ENCODE measurements around the gene RAD51B. TPM values are rescaled to one million over a fixed set of nuclear protein-coding genes. Genes with fewer than 3 reads are reported as not detected.
"Not testable (repeated sequence)": the region's sequence is repeated elsewhere in the genome, so short reads cannot be mapped to it uniquely, and the experiment has no call there.

The RAD51B gene
- polyA plus RNA-seq, 4 donors = 10.6 to 13.2 (median 11.3) TPM

DNA sequence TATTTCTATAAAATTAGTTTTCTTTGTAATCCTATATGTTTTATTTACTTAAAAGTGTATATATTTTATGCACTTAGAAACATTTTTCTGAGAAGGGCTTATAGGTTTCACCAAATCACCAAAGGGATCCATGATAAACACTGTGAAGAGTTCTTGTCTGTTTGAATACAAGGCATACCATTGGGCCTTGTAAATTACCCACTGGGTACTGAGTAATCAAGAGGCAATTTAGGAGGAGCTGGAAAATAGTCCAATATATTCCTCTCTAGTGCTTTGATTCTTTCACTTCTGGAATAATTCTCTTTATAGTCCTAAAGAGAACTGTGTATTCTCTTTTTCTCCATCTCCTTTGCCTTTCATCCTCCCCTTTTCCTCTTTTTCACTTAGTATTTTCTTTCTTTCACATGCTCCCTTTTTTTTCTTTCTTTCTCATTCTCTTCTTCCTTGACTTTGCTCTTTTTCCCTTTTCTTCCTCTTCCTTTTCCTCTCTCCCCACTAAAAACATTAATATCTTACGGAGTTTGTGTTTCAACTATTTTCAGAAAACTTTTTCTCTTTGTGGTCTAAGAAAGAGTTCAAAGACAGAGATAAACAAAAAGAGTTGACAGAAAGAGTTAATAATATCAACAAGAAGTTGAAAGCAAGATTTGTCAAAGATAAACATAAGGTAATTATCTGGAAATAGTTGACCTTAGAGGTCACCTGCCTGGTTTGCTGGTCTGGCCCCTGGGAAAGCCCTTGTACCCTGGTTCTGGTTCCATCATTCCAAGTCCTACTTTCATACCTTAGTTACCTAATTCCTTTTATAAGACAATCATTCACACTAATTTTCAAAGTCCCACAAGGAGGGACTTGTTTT lies 435.3 kb downstream of the RAD51B start:
- no peak for DNase-seq (ENCODE audit: low read depth in 4 of 4, low spot score in 2 of 4)

DNA sequence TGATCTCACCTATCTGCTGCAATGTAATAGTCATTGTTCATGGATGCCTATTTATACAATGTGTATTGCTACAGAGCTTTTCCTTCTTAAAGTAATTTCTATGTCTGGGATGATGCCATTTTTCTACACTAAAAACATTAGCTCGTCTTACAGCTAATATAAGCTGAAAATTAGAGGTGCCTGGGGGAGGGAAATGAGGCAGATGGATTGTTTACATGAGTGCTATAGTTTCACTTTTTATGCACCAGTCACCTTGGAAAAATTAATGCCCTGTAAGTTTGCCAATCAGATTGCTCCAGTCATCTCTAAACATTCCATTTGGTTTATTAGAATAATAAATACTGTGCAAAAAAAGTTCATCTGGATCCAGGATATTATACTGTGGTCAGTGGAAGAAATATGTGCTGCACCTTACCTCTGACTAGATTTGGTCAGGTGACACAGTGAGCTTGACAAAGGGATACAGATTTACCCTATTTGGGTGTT lies 436.2 kb downstream of the RAD51B start:
- DNase-seq (ENCODE audit: low read depth in 4 of 4, low spot score in 2 of 4) = no peak

DNA sequence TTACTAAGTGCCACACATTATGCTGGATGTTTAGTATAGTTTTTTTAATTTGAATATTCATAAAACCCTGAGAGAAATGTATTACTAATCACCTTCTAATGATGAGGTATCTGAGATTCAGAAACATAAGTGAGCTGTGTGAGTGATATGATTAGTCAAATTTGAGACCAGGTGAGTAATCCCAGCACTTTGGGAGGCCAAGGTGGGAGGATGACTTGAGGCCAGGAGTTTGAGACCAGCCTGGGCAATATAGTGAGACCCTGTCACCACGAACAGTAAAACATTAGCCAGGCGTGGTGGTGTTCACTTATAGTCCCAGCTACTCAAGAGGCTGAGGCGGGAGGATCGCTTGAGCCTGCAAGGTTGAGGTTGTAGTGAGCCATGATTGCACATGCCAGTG lies 438.4 kb downstream of the RAD51B start:
- DNase-seq (ENCODE audit: low read depth in 4 of 4, low spot score in 2 of 4) = no peak

DNA sequence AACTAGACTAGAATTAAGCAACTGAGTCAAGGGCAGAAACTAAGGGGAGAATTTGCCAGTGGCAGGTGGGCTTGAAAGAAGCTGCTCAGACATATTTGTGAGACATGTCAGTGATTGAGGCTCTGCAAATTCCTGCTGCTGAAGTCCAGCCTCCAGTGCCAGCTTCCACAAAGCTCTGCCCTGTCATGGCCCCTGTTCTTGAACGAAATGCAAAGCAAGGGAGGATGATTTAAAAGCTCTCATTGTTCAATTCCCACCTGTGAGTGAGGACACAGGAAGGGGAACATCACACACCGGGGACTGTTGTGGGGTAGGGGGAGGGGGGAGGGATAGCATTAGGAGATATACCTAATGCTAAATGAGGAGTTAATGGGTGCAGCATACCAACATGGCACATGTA lies 439.4 kb downstream of the RAD51B start:
- not testable (repeated sequence) for DNase-seq (ENCODE audit: low read depth in 4 of 4, low spot score in 2 of 4)

DNA sequence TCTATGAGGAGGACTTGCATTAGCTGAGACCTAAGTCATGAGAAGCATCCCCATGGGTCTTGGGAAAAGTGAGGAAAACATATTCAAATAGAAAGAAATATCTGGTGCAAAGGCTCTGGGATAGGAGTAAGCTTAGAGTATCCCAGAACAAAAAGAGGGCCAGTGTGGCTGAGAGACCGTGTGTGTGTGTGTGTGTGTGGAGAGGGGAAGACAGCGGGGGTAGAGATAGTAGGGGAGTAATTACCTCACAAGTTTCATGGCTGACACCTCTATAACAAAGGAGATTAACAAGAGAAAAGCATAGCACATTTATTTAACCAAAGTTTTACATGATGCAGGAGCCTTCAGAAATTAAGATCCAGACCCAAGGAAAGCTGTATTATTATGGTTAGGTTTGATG lies 440.5 kb downstream of the RAD51B start:
- no peak for DNase-seq (ENCODE audit: low read depth in 4 of 4, low spot score in 2 of 4)

DNA sequence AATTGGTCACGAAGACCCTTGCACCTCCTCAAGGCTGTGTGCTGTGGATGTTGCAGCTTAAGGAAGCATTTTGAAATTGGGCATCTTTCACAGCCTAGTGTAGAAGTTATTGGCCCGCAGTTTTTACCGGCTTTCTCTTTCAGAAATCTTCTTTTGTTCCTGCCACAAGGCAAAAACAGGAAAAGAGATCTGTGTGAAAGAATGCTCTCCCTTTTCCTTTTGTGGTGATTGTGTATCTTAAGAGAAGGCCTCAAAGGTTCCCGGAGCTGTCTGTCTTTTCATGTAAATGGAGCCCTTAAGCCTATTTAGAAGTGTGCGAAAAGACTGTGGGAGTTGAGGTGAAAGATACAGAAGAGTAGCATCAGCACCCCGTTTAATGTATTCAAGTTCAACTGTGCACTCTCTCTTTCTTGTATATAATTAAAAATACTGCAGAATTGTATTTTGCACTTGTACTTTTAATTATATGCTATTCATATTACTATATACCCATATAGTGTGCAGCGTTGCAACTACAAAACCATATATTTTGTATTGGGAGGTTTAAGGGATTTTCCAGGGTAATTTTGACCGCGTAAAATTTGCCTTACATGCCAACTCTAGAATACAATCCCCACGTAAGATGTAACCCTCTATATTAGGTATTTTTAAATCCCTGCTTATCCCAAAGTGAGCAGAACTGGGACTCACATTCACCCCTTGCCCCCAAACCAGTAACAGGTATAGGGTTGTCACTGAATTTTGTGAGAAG lies 441.7 kb downstream of the RAD51B start:
- no peak for DNase-seq (ENCODE audit: low read depth in 4 of 4, low spot score in 2 of 4)

DNA sequence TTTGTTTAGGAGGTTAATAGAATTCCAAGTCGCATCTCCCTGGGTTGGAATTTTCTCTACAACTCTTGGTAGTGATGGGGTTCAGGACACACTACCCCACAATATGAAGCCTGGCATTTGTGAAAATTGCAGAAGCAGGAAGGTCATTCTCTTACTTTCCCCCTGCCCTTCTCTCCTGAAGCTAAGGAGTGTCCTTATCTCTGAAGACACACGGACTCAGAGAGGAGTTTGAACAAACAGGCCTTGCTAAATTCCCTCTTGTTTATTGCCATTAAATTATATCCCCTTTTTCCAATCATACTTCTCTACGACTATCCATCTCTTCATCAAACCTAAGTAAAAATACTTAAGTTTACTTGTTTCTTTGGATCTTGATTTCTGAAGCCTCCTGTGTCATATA lies 443.0 kb downstream of the RAD51B start:
- DNase-seq (ENCODE audit: low read depth in 4 of 4, low spot score in 2 of 4) = no peak

DNA sequence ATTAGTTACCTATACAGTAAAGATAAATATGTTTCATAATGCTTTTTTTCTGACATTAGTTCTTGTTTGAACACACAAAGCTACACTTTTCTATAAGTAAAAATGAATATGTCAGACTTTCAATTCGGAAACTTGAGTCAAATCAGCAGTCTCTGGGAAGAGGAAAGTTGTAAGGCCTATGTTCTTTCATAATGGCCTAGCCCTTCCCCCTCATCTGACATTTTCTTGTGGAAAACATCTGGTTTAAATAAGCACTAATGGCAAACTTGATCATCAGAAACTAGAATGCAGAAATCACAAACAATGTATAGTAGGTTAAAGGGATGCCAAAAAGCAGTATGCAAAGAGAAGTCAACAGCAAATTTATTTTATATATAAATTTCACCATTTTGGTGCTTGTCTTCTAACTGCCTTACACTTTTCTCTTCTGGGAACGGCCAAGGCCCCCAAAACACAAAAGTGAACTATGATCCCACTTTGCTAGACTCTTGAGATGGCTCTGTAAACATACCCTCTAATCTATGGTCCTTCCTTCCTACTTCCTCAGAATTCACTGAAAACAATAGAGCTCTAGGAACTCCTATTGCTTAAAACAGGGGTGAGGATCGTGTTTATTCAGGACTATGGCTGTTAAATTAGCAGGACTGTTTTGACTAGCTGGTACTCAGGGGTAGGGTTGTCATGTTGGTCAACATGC lies 444.1 kb downstream of the RAD51B start:
- no peak for DNase-seq (ENCODE audit: low read depth in 4 of 4, low spot score in 2 of 4)

DNA sequence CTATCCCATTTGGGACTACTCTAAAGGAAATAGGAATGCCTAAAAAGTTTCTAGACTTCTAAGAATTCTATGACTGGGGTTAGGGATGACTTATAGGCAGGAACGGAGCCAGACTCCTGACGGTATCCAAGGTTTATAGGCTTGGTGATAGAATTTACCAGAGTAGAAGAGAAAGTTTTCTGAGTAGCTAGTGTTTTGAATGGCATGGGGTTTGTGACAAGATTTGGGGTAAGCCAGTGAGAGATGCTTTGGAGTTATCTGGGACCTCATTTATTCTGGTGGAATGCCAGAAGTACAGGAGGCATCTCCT lies 444.6 kb downstream of the RAD51B start:
- no peak for DNase-seq (ENCODE audit: low read depth in 4 of 4, low spot score in 2 of 4)

DNA sequence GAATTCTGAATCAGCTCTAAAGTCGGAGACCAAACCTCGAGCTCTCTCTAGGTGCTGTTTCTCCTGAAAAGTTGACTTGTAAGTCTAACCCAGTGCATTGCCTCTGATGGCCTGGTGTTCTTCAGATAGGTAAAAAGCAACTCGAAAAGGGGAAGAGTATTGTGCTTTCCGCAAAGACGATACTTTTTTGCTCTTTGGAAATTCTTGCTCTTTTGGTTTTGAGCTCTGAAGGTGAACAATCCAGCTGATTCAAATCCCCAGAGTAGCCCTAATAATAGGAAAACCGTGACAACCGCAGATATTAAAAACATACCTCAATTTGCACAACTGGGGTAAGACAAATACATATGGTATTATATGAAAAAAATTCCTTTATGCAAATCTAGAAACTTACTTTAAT lies 447.4 kb downstream of the RAD51B start:
- no peak for DNase-seq (ENCODE audit: low read depth in 4 of 4, low spot score in 2 of 4)

DNA sequence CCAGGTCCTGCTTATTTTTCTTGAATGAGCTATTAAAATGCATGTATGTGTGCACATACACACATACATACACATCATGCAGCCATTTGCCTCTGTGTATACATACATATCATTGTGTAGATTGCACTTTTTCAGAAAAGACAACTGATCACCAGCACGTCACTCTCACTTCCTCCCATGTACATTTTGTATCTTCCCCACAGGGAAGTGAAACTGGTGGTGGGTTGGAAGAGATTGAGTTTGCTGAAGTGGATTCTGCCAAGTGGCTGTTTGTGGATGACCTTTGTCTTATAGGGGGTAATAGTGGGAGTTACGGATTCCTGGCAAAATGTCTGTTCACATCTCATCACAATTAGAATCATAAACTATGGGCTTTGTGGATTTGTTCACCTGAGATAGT lies 448.6 kb downstream of the RAD51B start:
- no peak for DNase-seq (ENCODE audit: low read depth in 4 of 4, low spot score in 2 of 4)

DNA sequence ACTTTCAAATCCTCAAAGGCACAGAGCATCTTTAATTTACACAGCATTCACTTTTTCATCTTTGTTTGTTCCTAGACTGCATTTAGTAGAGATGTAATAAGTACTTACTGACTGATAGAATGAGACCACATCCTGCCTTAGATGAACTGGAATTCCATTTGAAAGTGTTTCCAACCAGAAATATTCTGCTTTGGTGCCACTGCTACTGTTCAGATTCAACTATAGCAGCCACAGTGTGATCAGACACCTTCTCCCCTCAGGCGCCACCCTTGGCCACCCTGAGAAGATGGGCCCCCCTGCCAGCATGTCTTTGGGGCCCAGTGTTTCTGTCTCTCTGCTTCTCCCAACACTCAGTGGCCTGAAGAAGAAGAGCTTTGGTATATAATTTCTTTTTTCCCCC lies 449.1 kb downstream of the RAD51B start:
- DNase-seq (ENCODE audit: low read depth in 4 of 4, low spot score in 2 of 4) = no peak

DNA sequence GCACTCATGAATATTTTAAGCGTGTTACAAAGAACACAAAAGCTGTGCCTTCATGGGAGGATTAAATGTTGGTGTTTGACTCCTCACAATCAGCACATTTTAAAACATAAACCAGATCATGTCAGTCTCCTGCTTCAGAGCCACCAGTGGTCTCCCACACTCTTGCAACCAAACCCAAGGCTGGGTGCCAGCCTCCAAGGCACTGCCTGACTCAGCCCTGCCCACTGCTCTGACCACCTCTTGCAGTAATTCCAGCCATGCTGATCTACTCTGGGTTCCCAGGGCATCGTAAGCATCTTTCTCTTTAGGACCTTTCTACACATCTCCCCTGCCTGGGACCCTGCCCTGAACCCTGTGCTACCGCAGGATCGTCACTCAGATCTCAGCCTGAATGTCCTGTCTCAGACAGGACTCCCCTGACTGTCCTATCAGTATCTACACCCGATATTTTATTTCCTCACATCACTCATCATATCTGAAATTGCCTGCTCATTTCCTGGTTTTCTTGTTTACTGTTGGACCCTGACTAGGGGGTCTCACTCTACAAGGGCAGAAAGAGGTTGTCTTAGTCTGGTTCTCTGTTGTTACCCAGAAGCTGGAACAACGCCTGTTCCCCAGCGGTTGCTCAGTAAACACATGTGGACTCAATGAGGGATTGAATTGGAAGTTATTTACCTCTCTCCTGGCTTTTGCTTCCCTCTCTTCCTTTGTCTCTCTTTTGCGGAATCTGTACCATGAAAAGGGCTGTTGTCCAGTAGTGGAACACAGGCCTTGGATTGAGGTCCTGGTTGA lies 449.8 kb downstream of the RAD51B start:
- DNase-seq (ENCODE audit: low read depth in 4 of 4, low spot score in 2 of 4) = no peak

DNA sequence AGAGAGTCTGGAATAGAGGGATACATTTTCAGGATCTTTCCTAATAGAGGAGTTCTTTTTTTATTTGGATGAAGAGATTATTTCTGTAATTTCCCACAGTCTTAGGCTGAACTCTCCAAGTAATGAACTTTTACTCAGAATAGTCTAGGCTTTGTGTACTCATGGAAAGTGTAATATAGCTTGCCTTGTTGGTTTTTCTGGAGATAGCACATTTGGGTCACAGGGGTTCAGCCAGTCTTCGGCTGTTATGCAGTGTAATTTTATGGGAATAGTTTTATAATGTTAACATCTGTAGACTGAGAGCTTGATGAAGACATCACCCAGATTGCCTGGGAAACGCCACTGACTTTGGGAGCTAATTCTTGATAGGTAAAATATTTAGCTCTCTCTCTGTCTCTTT lies 450.8 kb downstream of the RAD51B start:
- DNase-seq (ENCODE audit: low read depth in 4 of 4, low spot score in 2 of 4) = no peak

DNA sequence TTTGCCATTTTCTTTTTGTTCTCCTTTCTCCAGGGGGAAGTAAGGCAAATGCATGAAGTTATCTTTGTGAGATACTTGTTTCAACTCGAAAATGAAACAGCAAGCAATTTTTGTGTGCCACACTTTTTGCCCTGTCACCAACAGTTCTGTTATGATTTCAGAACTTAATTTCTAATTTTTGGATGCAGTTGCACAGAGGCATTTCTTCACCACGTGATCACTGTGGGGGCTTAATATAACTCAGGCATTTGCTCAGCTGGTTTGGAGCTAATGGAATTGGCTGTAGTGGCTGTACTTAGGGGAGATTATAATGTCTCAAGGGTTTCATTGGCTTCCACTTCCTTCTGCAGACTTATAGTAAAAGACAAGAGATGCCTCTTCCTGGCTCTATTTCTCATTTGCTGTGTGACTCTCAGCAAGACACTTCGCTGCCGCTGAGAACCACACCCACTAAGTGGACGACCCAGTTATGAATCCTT lies 452.4 kb downstream of the RAD51B start:
- DNase-seq (ENCODE audit: low read depth in 4 of 4, low spot score in 2 of 4) = no peak

DNA sequence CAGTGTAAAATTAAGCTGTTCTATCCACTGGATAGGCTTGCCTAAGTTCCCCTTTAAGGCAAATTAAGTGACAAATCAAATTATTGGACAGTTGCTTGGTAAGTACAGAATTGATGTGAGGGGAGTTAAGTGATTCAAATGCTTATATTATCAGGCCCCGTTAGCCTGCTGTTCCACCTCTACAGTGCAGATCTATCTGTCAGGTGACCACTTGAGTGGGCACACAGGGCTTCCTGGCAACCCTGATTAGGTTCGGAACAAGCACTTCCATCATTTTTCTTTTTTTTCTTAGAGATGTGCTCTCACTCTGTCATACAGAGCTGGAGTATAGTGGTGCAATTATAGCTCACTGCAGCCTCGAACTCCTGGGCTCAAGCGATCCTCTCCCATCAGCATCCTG lies 453.8 kb downstream of the RAD51B start:
- DNase-seq (ENCODE audit: low read depth in 4 of 4, low spot score in 2 of 4) = no peak

DNA sequence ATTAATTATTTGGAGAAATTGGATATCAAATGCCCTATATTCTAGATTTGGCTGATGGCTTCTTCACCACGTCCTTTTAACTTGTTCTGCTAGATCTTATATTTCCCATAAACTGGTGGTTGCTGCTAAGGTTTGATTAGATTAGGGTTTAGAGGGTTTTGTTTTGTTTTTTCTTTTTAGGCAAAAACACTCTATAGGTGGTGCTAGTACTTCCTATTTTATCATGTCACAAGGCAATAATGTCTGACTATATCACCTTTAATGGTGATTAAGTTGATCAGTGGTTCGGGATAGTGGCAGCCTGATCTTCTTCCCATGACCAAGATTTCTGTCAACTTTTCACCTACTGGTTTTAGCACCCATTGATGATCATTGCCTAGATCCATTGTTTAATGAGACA lies 455.1 kb downstream of the RAD51B start:
- no peak for DNase-seq (ENCODE audit: low read depth in 4 of 4, low spot score in 2 of 4)

DNA sequence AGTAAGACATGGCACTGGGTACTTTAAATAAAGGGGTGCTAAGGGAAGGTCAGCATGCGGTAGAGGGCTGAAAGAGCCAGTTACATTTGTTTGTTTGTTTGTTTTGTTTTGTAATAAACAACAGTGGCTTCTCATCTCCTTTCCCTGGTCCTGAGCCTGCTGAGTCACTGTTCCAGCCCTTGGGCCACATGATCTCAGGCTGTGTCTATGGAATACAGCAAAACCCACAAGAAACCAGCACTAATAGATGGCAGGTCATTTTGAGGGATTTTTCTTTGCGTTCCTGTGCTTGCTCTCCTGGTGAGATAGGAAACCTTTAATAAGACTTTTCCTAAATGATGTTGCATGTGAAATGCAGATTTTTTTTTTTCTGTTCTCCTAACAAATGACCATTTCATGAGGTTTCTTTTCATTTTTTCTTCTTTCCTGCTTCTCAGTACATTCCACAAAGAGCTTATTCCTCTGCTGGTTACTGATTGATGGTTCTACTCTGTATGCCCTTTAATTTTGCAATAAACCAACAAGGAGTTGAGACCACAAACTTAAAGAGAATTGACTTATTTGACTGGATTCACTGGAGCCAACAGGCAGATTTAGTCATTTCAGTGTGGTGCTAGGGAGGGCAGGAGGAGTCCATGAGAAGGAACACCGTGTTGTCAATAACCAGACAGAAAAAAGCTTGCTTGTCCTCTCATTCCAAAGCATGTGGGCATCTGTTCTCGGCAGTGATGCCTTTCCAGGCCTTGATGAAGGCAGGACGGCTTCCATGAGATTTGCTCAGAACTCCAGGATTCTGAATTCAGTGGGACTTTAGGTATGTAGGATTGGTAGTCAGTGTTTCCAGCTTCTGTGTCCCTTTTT lies 459.2 kb downstream of the RAD51B start:
- no peak for DNase-seq (ENCODE audit: low read depth in 4 of 4, low spot score in 2 of 4)

DNA sequence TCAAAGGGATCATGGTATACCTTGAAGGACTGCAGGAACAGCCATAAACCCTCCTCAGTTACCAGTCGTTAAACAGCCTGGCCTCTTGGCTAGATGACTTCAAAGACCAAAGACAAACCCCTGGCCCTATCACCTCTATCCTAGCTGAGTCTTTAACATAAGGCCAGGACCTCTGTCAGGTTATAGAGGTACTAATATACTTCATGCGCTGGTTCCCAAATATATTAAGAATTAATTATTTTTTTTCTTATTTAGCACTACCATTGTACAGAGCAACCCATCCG lies 459.8 kb downstream of the RAD51B start:
- no peak for DNase-seq (ENCODE audit: low read depth in 4 of 4, low spot score in 2 of 4)

DNA sequence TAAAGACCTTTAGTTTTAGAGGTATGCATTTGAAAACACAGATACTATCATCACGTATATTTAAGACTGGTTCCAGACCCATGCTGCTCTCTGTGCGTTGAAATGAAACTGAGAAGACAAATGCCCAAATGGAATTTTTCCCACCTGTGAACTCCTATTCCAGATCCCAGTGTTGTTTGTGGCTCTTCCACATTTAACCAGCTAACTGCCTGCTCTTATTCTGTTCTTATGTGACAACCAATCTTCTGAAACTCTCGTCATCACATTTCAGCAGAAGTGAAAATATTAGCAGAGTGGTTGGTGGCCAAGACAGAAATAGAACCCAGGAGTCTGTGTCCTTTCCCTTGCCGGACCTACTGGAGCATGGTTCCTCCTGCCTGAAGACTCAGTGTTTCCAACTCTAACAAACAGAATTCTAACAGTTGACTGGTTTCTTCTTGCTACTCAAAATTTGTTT lies 460.2 kb downstream of the RAD51B start:
- no peak for DNase-seq (ENCODE audit: low read depth in 4 of 4, low spot score in 2 of 4)
